CD4-positive, alpha-beta T cell (primary cell): Measurements from ENCODE around the gene HSDL1. TPM values are rescaled to one million over a fixed set of nuclear protein-coding genes. Genes with fewer than 3 reads are reported as not detected.

Source experiments
- ATAC-seq: fragments of 200-7000 bp; cut with Tn5 transposase; one replicate; pipeline ENCODE4 v1.10.0; 2022; ENCODE audit warnings: mild to moderate bottlenecking; ENCODE audit not compliant: poor library complexity
- CTCF ChIA-PET: fragments of 350-600 bp; sonication (Branson Sonifier 250); formaldehyde crosslinking; loops from one replicate; lab custom pipeline; 2021; ENCODE audit warnings: antibody characterized with exemption, inconsistent platforms; lab: Charles Lee
- POLR2A ChIA-PET: fragments of 350-600 bp; sonication (Branson Sonifier 250); formaldehyde crosslinking; loops from one replicate; lab custom pipeline; 2021; ENCODE audit warnings: antibody characterized with exemption, inconsistent platforms; lab: Charles Lee
- DNase-seq, 14 experiments: peaks; one replicate each; pipeline ENCODE4 v3.0.0-alpha.2; 2013 to 2020; ENCODE audit warnings: mixed read lengths in 2 of 14
- H3K27ac ChIP-seq, 2 donors: one replicate each; pipeline versions ENCODE4 v1.5.1 to v1.7.0; 2013; ENCODE audit warnings: low read length in 2 of 2, low read depth in 1 of 2, mild to moderate bottlenecking in 1 of 2
- H3K27me3 ChIP-seq, 2 experiments: 1 replicate in 1 of 2; 2 replicates in 1 of 2; pipeline versions ENCODE4 v1.6.1 to v1.7.0; 2013; ENCODE audit warnings: low read length in 2 of 2, control low read depth in 1 of 2, mild to moderate bottlenecking in 1 of 2, moderate library complexity in 1 of 2; ENCODE audit not compliant: insufficient read depth in 2 of 2, control insufficient read depth in 1 of 2
- H3K36me3 ChIP-seq: one replicate; pipeline ENCODE4 v1.6.1; 2013; ENCODE audit warnings: low read length, control low read depth; ENCODE audit not compliant: insufficient read depth
- H3K4me1 ChIP-seq: one replicate; pipeline ENCODE4 v1.6.1; 2013; ENCODE audit warnings: low read length, control low read depth; ENCODE audit not compliant: insufficient read depth
- H3K4me3 ChIP-seq: one replicate; pipeline ENCODE4 v1.5.1; 2013; ENCODE audit warnings: mild to moderate bottlenecking, low read length, moderate library complexity
- H3K9me3 ChIP-seq, 2 experiments: 1 replicate in 1 of 2; 2 replicates in 1 of 2; pipeline versions ENCODE4 v1.6.1 to v1.7.0; 2013; ENCODE audit warnings: low read length in 2 of 2, mild to moderate bottlenecking in 2 of 2, control low read depth in 1 of 2, moderate library complexity in 1 of 2; ENCODE audit not compliant: control insufficient read depth in 1 of 2, insufficient read depth in 1 of 2
- H3K27ac Mint-ChIP-seq: one replicate; pipeline ENCODE4 v1.8.0; 2020; ENCODE audit warnings: mixed read lengths
- H3K27me3 Mint-ChIP-seq: one replicate; pipeline ENCODE4 v1.8.0; 2021; ENCODE audit warnings: mixed read lengths
- H3K36me3 Mint-ChIP-seq: one replicate; pipeline ENCODE4 v1.8.0; 2021; ENCODE audit warnings: low read depth, mixed read lengths
- H3K4me1 Mint-ChIP-seq: one replicate; pipeline ENCODE4 v1.8.0; 2021; ENCODE audit warnings: low read depth, mixed read lengths
- H3K4me3 Mint-ChIP-seq: one replicate; pipeline ENCODE4 v1.8.0; 2020; ENCODE audit warnings: mild to moderate bottlenecking, mixed read lengths
- H3K9me3 Mint-ChIP-seq: one replicate; pipeline ENCODE4 v1.8.0; 2020; ENCODE audit warnings: mixed read lengths
- CTCF ChIP-seq: fragments of 200-600 bp; IDR thresholded peaks from one replicate; pipeline ENCODE4 v1.8.0; 2022; ENCODE audit warnings: antibody characterized with exemption, mild to moderate bottlenecking
- intact Hi-C, 2 experiments: fragments of 100-400 bp; cut with DNase I in 1 of 2; cut with micrococcal nuclease in 1 of 2; formaldehyde crosslinking; loops; one replicate each; pipeline versions ENCODE4 v1.15.1 to v1.9.0; 2023 to 2025; cut with DNase I, micrococcal nuclease
- total RNA-seq, 174 experiments: library from RNA in 2 of 174; stranded (reverse) in 2 of 174; gene quantifications; one replicate each; pipeline ENCODE4 v1.2.3 and lab custom pipeline; 2021 to 2026

HSDL1 gene
- total RNA-seq, 2 experiments from 2014 or later = 9.4 to 12.1 TPM

- Mint-ChIP-seq H3K4me3 (peak overlapping the region; percentile 56), H3K9me3 (no peaks in the 10 kb centered on the region), H3K4me1 (peaks cover 67% of the 10 kb centered on the region), H3K36me3 (peaks cover 48% of the 10 kb centered on the region), H3K27me3 (no peaks in the 10 kb centered on the region), H3K27ac (peak overlapping the region; percentile 38)
- ChIA-PET POLR2A (no interaction called here), CTCF (no interaction called here)
- H3K9me3 ChIP-seq = no peaks in the 10 kb centered on the region
- no peak for ATAC-seq
- peaks cover 52% of the 10 kb centered on the region for H3K4me1 ChIP-seq
- intact Hi-C loops = loop anchor here in 1 of 2 experiments (10.0 kb wide), 1 partner anchor 904 kb away; the partner anchor contains the start of gene ZDHHC7
- no peak for TF ChIP-seq CTCF
- H3K36me3 ChIP-seq = peaks cover 33% of the 10 kb centered on the region
- H3K4me3 ChIP-seq = no peak overlapping the region
- H3K27me3 ChIP-seq = no peaks in the 10 kb centered on the region
- no peak overlapping the region for H3K27ac ChIP-seq
- no peak for DNase-seq
These were observed 34.5 kb downstream of the HSDL1 start for GRCh38 chr16:84110527-84110926.

GRCh38 chr16:84109598-84110335, 35.2 kb downstream of the HSDL1 start:
- DNase-seq = no peak
- Histone ChIP-seq H3K27me3 (no peaks in the 10 kb centered on the region), H3K9me3 (no peaks in the 10 kb centered on the region), H3K4me3 (no peak overlapping the region), H3K36me3 (peaks cover 36% of the 10 kb centered on the region), H3K4me1 (peaks cover 48% of the 10 kb centered on the region), H3K27ac (no peak overlapping the region)
- Mint-ChIP-seq H3K27ac (no peak overlapping the region), H3K4me3 (no peak overlapping the region), H3K27me3 (no peaks in the 10 kb centered on the region), H3K36me3 (peaks cover 54% of the 10 kb centered on the region), H3K4me1 (peaks cover 68% of the 10 kb centered on the region), H3K9me3 (no peaks in the 10 kb centered on the region)
- TF ChIP-seq CTCF = no peak
- intact Hi-C loops = loop anchor here in 1 of 2 experiments (10.0 kb wide), 1 partner anchor 905 kb away; the partner anchor contains the start of gene ZDHHC7
- ChIA-PET POLR2A (no interaction called here), CTCF (no interaction called here)
- no peak for ATAC-seq

GRCh38 chr16:84107921-84108320, 37.1 kb downstream of the HSDL1 start:
- ATAC-seq (no peak), DNase-seq (no peak)
- ChIA-PET CTCF (no interaction called here), POLR2A (no interaction called here)
- TF ChIP-seq CTCF = no peak
- Mint-ChIP-seq H3K36me3 (peaks cover 59% of the 10 kb centered on the region), H3K27me3 (no peaks in the 10 kb centered on the region), H3K27ac (no peak overlapping the region), H3K4me1 (peaks cover 68% of the 10 kb centered on the region), H3K4me3 (no peak overlapping the region), H3K9me3 (no peaks in the 10 kb centered on the region)
- no peak overlapping the region for H3K27ac ChIP-seq
- H3K27me3 ChIP-seq = no peaks in the 10 kb centered on the region
- peaks cover 41% of the 10 kb centered on the region for H3K4me1 ChIP-seq
- intact Hi-C loops = no loop called here
- H3K4me3 ChIP-seq = no peak overlapping the region
- no peaks in the 10 kb centered on the region for H3K9me3 ChIP-seq
- H3K36me3 ChIP-seq = peaks cover 36% of the 10 kb centered on the region
